GM12878 (cell line): ENCODE data around the gene HMGB2. TPM values are rescaled to one million over a fixed set of nuclear protein-coding genes. Genes with fewer than 3 reads are reported as not detected.

Experiments used
- BMI1 ChIP-seq: fragments of 450-650 bp; IDR thresholded peaks from 2 replicates; pipeline ENCODE4 v1.6.1; 2016; ENCODE audit warnings: mild to moderate bottlenecking, moderate library complexity, borderline replicate concordance
- CEBPZ ChIP-seq: fragments of 150-350 bp; IDR thresholded peaks from 2 replicates; pipeline ENCODE4 v1.6.1; 2016; ENCODE audit warnings: low read depth, low read length
- HDAC2 ChIP-seq: fragments of 200-600 bp; sonication (generic); IDR thresholded peaks from 2 replicates; pipeline ENCODE4 v1.6.1; 2017
- LARP7 ChIP-seq: fragments of 450-650 bp; IDR thresholded peaks from 2 replicates; pipeline ENCODE4 v1.6.1; 2017; ENCODE audit warnings: mild to moderate bottlenecking
- MYC ChIP-seq: IDR thresholded peaks from 2 replicates; pipeline ENCODE4 v1.6.1; 2011; ENCODE audit warnings: mild to moderate bottlenecking, low read length, moderate library complexity, inconsistent platforms; ENCODE audit not compliant: insufficient read depth, insufficient replicate concordance, insufficient read length, severe bottlenecking
- PML ChIP-seq: IDR thresholded peaks from 2 replicates; pipeline ENCODE4 v1.6.1; 2012; ENCODE audit warnings: low read length, inconsistent platforms
- RCOR1 ChIP-seq: conservative IDR thresholded peaks from 2 replicates; pipeline ENCODE4 v1.6.1; 2012; ENCODE audit warnings: low read depth, low read length, improper control_type of control experiment
- RUNX3 ChIP-seq: IDR thresholded peaks from 2 replicates; pipeline ENCODE4 v1.6.1; 2012; ENCODE audit warnings: low read length, inconsistent platforms
- TAF1 ChIP-seq: IDR thresholded peaks from 2 replicates; pipeline ENCODE4 v1.6.1; 2011; ENCODE audit warnings: mild to moderate bottlenecking, low read depth, low read length, borderline replicate concordance
- USF2 ChIP-seq: IDR thresholded peaks from 2 replicates; pipeline ENCODE4 v1.6.1; 2011; ENCODE audit warnings: low read depth, low read length, improper control_type of control experiment, borderline replicate concordance
- ZNF384 ChIP-seq: IDR thresholded peaks from 2 replicates; pipeline ENCODE4 v1.6.1; 2012; ENCODE audit warnings: low read depth, mild to moderate bottlenecking, low read length, improper control_type of control experiment, borderline replicate concordance
- polyA plus RNA-seq, 11 experiments: library from polyadenylated mRNA; depleted of rRNA in 4 of 11; unstranded in 6 of 11; stranded (reverse) in 5 of 11; fragments of >200 nt; fragmentation: Nextera tagmentation in 4 of 11; fragmentation: Illumina TruSeq in 1 of 11; extraction: Ambion mirVana in 4 of 11; extraction: Trizol in 1 of 11; gene quantifications; 1 replicate in 1 of 11; 2 replicates in 10 of 11; pipeline versions ENCODE4 v1.2.1 to v1.2.3, GENCODE V29; 2011 to 2016; ENCODE audit warnings: inconsistent platforms in 2 of 11, missing spikeins in 2 of 11, low read depth in 1 of 11
- total RNA-seq, 4 experiments: library from RNA; depleted of rRNA in 3 of 4; stranded (reverse); fragments of >200 nt in 3 of 4; fragmentation: Illumina TruSeq in 1 of 4; extraction: Trizol in 1 of 4; gene quantifications; 2 replicates each; pipeline versions ENCODE4 v1.2.1 to v1.2.3, GENCODE V29; 2013 to 2021
- TF ChIP-seq, protein P1 (sequence below): fragments of 450-650 bp; IDR thresholded peaks from 2 replicates; pipeline ENCODE4 v1.6.1; 2014; ENCODE audit warnings: mild to moderate bottlenecking
- TF ChIP-seq, protein P2 (sequence below): fragments of 450-650 bp; IDR thresholded peaks from 2 replicates; pipeline ENCODE4 v1.6.1; 2017; ENCODE audit warnings: mild to moderate bottlenecking, moderate library complexity
- TF ChIP-seq, protein P3 (sequence below): fragments of 450-650 bp; IDR thresholded peaks from 2 replicates; pipeline ENCODE4 v1.6.1; 2018; ENCODE audit warnings: borderline replicate concordance, mild to moderate bottlenecking; ENCODE audit not compliant: partially characterized antibody
- TF ChIP-seq, protein P4 (sequence below): IDR thresholded peaks from 2 replicates; pipeline ENCODE4 v1.6.1; 2012; ENCODE audit warnings: low read depth, low read length, improper control_type of control experiment

HMGB2 gene
- total and polyA plus RNA-seq, 10 of the 15 experiments (the other 5 are each of a cell fraction or from before 2014, with no cell fraction given), result 260 to 961 (median 668) TPM

- TF ChIP-seq BMI1, result no peak
- TF ChIP-seq LARP7, result peak; percentile 92
- peak; percentile 44 for TF ChIP-seq MYC
- TF ChIP-seq, protein P1, sequence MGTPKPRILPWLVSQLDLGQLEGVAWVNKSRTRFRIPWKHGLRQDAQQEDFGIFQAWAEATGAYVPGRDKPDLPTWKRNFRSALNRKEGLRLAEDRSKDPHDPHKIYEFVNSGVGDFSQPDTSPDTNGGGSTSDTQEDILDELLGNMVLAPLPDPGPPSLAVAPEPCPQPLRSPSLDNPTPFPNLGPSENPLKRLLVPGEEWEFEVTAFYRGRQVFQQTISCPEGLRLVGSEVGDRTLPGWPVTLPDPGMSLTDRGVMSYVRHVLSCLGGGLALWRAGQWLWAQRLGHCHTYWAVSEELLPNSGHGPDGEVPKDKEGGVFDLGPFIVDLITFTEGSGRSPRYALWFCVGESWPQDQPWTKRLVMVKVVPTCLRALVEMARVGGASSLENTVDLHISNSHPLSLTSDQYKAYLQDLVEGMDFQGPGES, result peak; percentile 86
- TF ChIP-seq CEBPZ, result no peak
- 0 out of 2 replicates have a peak, but pooled peaks have one; percentile 56 for TF ChIP-seq RCOR1
- TF ChIP-seq, protein P2, sequence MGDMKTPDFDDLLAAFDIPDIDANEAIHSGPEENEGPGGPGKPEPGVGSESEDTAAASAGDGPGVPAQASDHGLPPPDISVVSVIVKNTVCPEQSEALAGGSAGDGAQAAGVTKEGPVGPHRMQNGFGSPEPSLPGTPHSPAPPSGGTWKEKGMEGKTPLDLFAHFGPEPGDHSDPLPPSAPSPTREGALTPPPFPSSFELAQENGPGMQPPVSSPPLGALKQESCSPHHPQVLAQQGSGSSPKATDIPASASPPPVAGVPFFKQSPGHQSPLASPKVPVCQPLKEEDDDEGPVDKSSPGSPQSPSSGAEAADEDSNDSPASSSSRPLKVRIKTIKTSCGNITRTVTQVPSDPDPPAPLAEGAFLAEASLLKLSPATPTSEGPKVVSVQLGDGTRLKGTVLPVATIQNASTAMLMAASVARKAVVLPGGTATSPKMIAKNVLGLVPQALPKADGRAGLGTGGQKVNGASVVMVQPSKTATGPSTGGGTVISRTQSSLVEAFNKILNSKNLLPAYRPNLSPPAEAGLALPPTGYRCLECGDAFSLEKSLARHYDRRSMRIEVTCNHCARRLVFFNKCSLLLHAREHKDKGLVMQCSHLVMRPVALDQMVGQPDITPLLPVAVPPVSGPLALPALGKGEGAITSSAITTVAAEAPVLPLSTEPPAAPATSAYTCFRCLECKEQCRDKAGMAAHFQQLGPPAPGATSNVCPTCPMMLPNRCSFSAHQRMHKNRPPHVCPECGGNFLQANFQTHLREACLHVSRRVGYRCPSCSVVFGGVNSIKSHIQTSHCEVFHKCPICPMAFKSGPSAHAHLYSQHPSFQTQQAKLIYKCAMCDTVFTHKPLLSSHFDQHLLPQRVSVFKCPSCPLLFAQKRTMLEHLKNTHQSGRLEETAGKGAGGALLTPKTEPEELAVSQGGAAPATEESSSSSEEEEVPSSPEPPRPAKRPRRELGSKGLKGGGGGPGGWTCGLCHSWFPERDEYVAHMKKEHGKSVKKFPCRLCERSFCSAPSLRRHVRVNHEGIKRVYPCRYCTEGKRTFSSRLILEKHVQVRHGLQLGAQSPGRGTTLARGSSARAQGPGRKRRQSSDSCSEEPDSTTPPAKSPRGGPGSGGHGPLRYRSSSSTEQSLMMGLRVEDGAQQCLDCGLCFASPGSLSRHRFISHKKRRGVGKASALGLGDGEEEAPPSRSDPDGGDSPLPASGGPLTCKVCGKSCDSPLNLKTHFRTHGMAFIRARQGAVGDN, result peak; percentile 26; the same call in 1 of the 2 replicates
- TF ChIP-seq, protein P3, sequence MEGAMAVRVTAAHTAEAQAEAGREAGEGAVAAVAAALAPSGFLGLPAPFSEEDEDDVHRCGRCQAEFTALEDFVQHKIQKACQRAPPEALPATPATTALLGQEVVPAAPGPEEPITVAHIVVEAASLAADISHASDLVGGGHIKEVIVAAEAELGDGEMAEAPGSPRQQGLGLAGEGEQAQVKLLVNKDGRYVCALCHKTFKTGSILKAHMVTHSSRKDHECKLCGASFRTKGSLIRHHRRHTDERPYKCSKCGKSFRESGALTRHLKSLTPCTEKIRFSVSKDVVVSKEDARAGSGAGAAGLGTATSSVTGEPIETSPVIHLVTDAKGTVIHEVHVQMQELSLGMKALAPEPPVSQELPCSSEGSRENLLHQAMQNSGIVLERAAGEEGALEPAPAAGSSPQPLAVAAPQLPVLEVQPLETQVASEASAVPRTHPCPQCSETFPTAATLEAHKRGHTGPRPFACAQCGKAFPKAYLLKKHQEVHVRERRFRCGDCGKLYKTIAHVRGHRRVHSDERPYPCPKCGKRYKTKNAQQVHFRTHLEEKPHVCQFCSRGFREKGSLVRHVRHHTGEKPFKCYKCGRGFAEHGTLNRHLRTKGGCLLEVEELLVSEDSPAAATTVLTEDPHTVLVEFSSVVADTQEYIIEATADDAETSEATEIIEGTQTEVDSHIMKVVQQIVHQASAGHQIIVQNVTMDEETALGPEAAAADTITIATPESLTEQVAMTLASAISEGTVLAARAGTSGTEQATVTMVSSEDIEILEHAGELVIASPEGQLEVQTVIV, result no peak
- no peak for TF ChIP-seq HDAC2
- TF ChIP-seq RUNX3, result no peak; the same call in 1 of the 2 replicates
- TF ChIP-seq, protein P4, sequence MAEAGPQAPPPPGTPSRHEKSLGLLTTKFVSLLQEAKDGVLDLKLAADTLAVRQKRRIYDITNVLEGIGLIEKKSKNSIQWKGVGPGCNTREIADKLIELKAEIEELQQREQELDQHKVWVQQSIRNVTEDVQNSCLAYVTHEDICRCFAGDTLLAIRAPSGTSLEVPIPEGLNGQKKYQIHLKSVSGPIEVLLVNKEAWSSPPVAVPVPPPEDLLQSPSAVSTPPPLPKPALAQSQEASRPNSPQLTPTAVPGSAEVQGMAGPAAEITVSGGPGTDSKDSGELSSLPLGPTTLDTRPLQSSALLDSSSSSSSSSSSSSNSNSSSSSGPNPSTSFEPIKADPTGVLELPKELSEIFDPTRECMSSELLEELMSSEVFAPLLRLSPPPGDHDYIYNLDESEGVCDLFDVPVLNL, result peak; percentile 98
- TF ChIP-seq PML, result peak; percentile 90
- no peak for TF ChIP-seq ZNF384
- TF ChIP-seq USF2, result peak; percentile 35; the same call in 1 of the 2 replicates
- TF ChIP-seq TAF1, result peak; percentile 96
Measured at GRCh38 chr4:173334085-173334890, at the start of gene HMGB2 (continued).
